ENCODE data around the gene KNDC1. TPM values are rescaled to one million over a fixed set of nuclear protein-coding genes. Genes with fewer than 3 reads are reported as not detected.

Gene KNDC1
- total and polyA plus RNA-seq, 2 of the 13 experiments (the other 11 are each of a cell fraction or from before 2014, with no cell fraction given) = 0.69 TPM; not detected in 1

- H3K27ac ChIP-seq (ENCODE audit: extremely low read length, insufficient read depth, low read length) = no peak overlapping the region
- H3K27me3 ChIP-seq (ENCODE audit: control insufficient read depth in 1 of 2, insufficient read depth in 2 of 2, low read length in 2 of 2) = peaks cover 7 to 52% of the 10 kb centered on the region in 2 experiments; a peak in 4 of 5 replicates
- intact Hi-C loops (cut with micrococcal nuclease; ENCODE audit: unreplicated experiment) = no loop called here
- H2AFZ ChIP-seq (ENCODE audit: low read length) = no peak overlapping the region
- in situ Hi-C loops (cut with HindIII; ENCODE audit: extremely low pct_ligation_motif_present, low pct_unique_long_range_greater_than_20kb) = no loop called here
- no peak overlapping the region for H3K9ac ChIP-seq (ENCODE audit: insufficient read depth, low read depth, low read length)
- DNase-seq (ENCODE audit: low spot score) (no peak), FAIRE-seq (no peak), ATAC-seq (no peak)
- no peaks in the 10 kb centered on the region for H3K79me2 ChIP-seq (ENCODE audit: insufficient read depth, low read length)
- BruUV-seq (replicated peaks) = no TSS peak
- H3K9me3 ChIP-seq (ENCODE audit: low read length) = no peaks in the 10 kb centered on the region
- CTCF ChIA-PET (ENCODE audit: low intra/inter-chr PET ratio, low total read pairs) = no interaction called here
- H3K4me1 ChIP-seq (ENCODE audit: insufficient read depth, low read length) = no peaks in the 10 kb centered on the region
- 55% methylated on average over 16 of the region's 31 CpGs for WGBS (ENCODE audit: low lambda C conversion rate)
- POLR2A ChIA-PET = no interaction called here
- H4K20me1 ChIP-seq (ENCODE audit: insufficient read depth, low read length) = no peaks in the 10 kb centered on the region
- no peak overlapping the region for H3K4me2 ChIP-seq (ENCODE audit: low read depth, low read length)
- no peaks in the 10 kb centered on the region for H3K36me3 ChIP-seq (replicated peaks in 1 of 2; ENCODE audit: control insufficient read depth in 1 of 2, insufficient read depth in 2 of 2, low read length in 2 of 2)
- H3K4me3 ChIP-seq (replicated peaks in 1 of 3; ENCODE audit: insufficient read depth in 1 of 3, low read depth in 2 of 3, low read length in 3 of 3) = no peak overlapping the region
- no peak for TF ChIP-seq BCLAF1 (IDR thresholded peaks at IDR 0.05)
- TF ChIP-seq IKZF1 (IDR thresholded peaks at IDR 0.05) = no peak
- no peak for TF ChIP-seq ZNF138 (CRISPR knock-in tag; IDR thresholded peaks at IDR 0.05; ENCODE audit: low read depth)
- TF ChIP-seq ZNF451 (CRISPR knock-in tag; IDR thresholded peaks at IDR 0.05) = no peak
- TF ChIP-seq ZMYM4 (CRISPR knock-in tag; IDR thresholded peaks at IDR 0.05) = no peak
- TF ChIP-seq HOXD1 (CRISPR knock-in tag; IDR thresholded peaks at IDR 0.05) = no peak
- no peak for TF ChIP-seq KDM4B (CRISPR knock-in tag; IDR thresholded peaks at IDR 0.05)
- no peak for TF ChIP-seq ZNF782 (CRISPR knock-in tag; IDR thresholded peaks at IDR 0.05; ENCODE audit: borderline replicate concordance)
- TF ChIP-seq RORA (CRISPR knock-in tag; IDR thresholded peaks at IDR 0.05) = no peak
- TF ChIP-seq ZNF282 (IDR thresholded peaks at IDR 0.05; ENCODE audit: partially characterized antibody) = no peak
- TF ChIP-seq PPARG (CRISPR knock-in tag; conservative IDR thresholded peaks at IDR 0.05) = no peak
- no peak for TF ChIP-seq PREB (CRISPR knock-in tag; IDR thresholded peaks at IDR 0.05)
- TF ChIP-seq PAXIP1 (CRISPR knock-in tag; conservative IDR thresholded peaks at IDR 0.05) = no peak
Observed at GRCh38 chr10:133113146-133113830, 46.7 kb upstream of the KNDC1 start.

Data from HepG2 (cell line).